GM18505 (cell line): ENCODE measurements around the gene SLC2A13.

ENCODE experiments used
- ATAC-seq: cut with Tn5 transposase; IDR thresholded peaks from one replicate; pipeline ENCODE4 v1.9.1; 2021; ENCODE audit not compliant: unreplicated experiment
- POLR2A ChIP-seq: IDR thresholded peaks from 4 replicates; pipeline ENCODE4 v1.6.1; 2011; ENCODE audit warnings: borderline replicate concordance; ENCODE audit not compliant: insufficient read depth, insufficient read length; ENCODE audit errors: extremely low read depth

SLC2A13 gene

GRCh38 chr12:39743655-39744054, 362.2 kb downstream of the SLC2A13 start:
- no peak for TF ChIP-seq POLR2A
- ATAC-seq: no peak

- ATAC-seq: no peak
- no peak for TF ChIP-seq POLR2A
Measured at GRCh38 chr12:39736406-39736805, 369.5 kb downstream of the SLC2A13 start.

- TF ChIP-seq POLR2A: no peak
- no peak for ATAC-seq
Measured at GRCh38 chr12:39723831-39724230, 382.1 kb downstream of the SLC2A13 start.

GRCh38 chr12:39722504-39722903, 383.4 kb downstream of the SLC2A13 start:
- ATAC-seq: no peak
- TF ChIP-seq POLR2A: no peak

- ATAC-seq: no peak
- no peak for TF ChIP-seq POLR2A
Measured at GRCh38 chr12:39713552-39713951, 392.3 kb downstream of the SLC2A13 start.

- ATAC-seq: no peak
- no peak for TF ChIP-seq POLR2A
Measured at GRCh38 chr12:39712334-39712733, 393.5 kb downstream of the SLC2A13 start.
